Measurements from ENCODE around the gene XIRP2. TPM values are rescaled to one million over a fixed set of nuclear protein-coding genes. Genes with fewer than 3 reads are reported as not detected.
A peak's percentile ranks its signal among the peaks of the same experiment; 100 is the strongest.

XIRP2 gene
- polyA plus RNA-seq, 1 experiment: not detected

GRCh38 chr2:167132906-167133555 lies 244.8 kb downstream of the XIRP2 start:
- Histone ChIP-seq H3K27me3 (ENCODE audit: control insufficient read depth, insufficient read depth, low read length) (no peaks in the 10 kb centered on the region), H3K36me3 (ENCODE audit: control insufficient read depth, insufficient read depth, low read length) (no peaks in the 10 kb centered on the region), H3K4me3 (ENCODE audit: low read depth, low read length) (no peak overlapping the region)
- TF ChIP-seq CTCF (IDR thresholded peaks at IDR 0.05; ENCODE audit: insufficient read depth, low read depth, low read length): no peak
- POLR2A ChIA-PET: no interaction called here
- CTCF ChIA-PET: interaction anchor here (1.2 to 1.6 kb wide), 2 partner anchors 43 to 79 kb away, joined by 4 to 5 read pairs; no protein-coding TSS in a partner anchor
- DNase-seq (ENCODE audit: low read depth): no peak

- CTCF ChIA-PET: interaction anchor here (1.1 to 1.6 kb wide), 3 partner anchors 14 to 78 kb away, joined by 3 to 5 read pairs (median 4); no protein-coding TSS in a partner anchor
- DNase-seq (ENCODE audit: low read depth): no peak
- POLR2A ChIA-PET: no interaction called here
- no peak for TF ChIP-seq CTCF (IDR thresholded peaks at IDR 0.05; ENCODE audit: insufficient read depth, low read depth, low read length)
- Histone ChIP-seq H3K4me3 (ENCODE audit: low read depth, low read length) (no peak overlapping the region), H3K27me3 (ENCODE audit: control insufficient read depth, insufficient read depth, low read length) (no peaks in the 10 kb centered on the region), H3K36me3 (ENCODE audit: control insufficient read depth, insufficient read depth, low read length) (no peaks in the 10 kb centered on the region)
Measured at GRCh38 chr2:167133614-167134013, 245.3 kb downstream of the XIRP2 start.

- no peak overlapping the region for H3K4me3 ChIP-seq (ENCODE audit: low read depth, low read length)
- no peaks in the 10 kb centered on the region for H3K27me3 ChIP-seq (ENCODE audit: control insufficient read depth, insufficient read depth, low read length)
- TF ChIP-seq CTCF (IDR thresholded peaks at IDR 0.05; ENCODE audit: insufficient read depth, low read depth, low read length): no peak
- POLR2A ChIA-PET: no interaction called here
- H3K36me3 ChIP-seq (ENCODE audit: control insufficient read depth, insufficient read depth, low read length): no peaks in the 10 kb centered on the region
- peak; percentile 62 for DNase-seq (ENCODE audit: low read depth)
- CTCF ChIA-PET: interaction anchor here (1.1 to 1.6 kb wide), 2 partner anchors 15 to 77 kb away, joined by 3 to 5 read pairs; no protein-coding TSS in a partner anchor
Measured at GRCh38 chr2:167134381-167135072, 246.2 kb downstream of the XIRP2 start.

- Histone ChIP-seq H3K4me3 (ENCODE audit: low read depth, low read length) (no peak overlapping the region), H3K27me3 (ENCODE audit: control insufficient read depth, insufficient read depth, low read length) (no peaks in the 10 kb centered on the region), H3K36me3 (ENCODE audit: control insufficient read depth, insufficient read depth, low read length) (no peaks in the 10 kb centered on the region)
- ChIA-PET CTCF (no interaction called here), POLR2A (no interaction called here)
- no peak for TF ChIP-seq CTCF (IDR thresholded peaks at IDR 0.05; ENCODE audit: insufficient read depth, low read depth, low read length)
- no peak for DNase-seq (ENCODE audit: low read depth)
Measured at GRCh38 chr2:167135706-167136105, 247.4 kb downstream of the XIRP2 start.

GRCh38 chr2:167136879-167137596 lies 248.8 kb downstream of the XIRP2 start:
- ChIA-PET CTCF (interaction anchor here (0.9 kb wide), 1 partner anchor 56 kb away, joined by 3 read pairs; no protein-coding TSS in a partner anchor), POLR2A (no interaction called here)
- TF ChIP-seq CTCF (IDR thresholded peaks at IDR 0.05; ENCODE audit: insufficient read depth, low read depth, low read length): no peak
- no peaks in the 10 kb centered on the region for H3K27me3 ChIP-seq (ENCODE audit: control insufficient read depth, insufficient read depth, low read length)
- no peak overlapping the region for H3K4me3 ChIP-seq (ENCODE audit: low read depth, low read length)
- DNase-seq (ENCODE audit: low read depth): no peak
- no peaks in the 10 kb centered on the region for H3K36me3 ChIP-seq (ENCODE audit: control insufficient read depth, insufficient read depth, low read length)
